Effector CD4-positive, alpha-beta T cell (primary cell): Measurements from ENCODE around the gene SNX18.

ENCODE experiments used
- DNase-seq: peaks from one replicate; pipeline ENCODE4 v3.0.0-alpha.2; 2020

SNX18 gene

GRCh38 chr5:54541823-54542783 is 24.5 kb downstream of the SNX18 start:
- no peak for DNase-seq

- DNase-seq: no peak
These were observed 26.5 kb downstream of the SNX18 start for GRCh38 chr5:54544044-54544443.

DNA sequence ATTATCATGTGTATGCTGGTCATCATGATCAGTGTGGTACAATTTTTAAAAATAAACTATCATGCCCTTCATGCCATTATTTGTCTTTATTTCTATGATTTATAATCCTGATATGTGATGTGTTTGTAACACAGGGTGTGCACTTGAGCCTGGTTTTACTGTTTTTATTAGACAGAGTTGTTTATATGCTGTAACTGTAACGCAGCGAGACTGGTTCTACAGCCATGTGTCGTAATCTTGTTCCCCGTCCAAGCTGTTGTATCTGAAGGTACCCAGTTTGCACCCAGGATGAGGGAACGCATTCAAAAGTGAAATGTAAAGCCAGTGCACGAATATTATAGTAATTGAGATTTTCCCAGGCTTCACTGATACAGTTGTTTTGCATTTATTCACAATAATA is 28.2 kb downstream of the SNX18 start:
- DNase-seq: no peak

DNA sequence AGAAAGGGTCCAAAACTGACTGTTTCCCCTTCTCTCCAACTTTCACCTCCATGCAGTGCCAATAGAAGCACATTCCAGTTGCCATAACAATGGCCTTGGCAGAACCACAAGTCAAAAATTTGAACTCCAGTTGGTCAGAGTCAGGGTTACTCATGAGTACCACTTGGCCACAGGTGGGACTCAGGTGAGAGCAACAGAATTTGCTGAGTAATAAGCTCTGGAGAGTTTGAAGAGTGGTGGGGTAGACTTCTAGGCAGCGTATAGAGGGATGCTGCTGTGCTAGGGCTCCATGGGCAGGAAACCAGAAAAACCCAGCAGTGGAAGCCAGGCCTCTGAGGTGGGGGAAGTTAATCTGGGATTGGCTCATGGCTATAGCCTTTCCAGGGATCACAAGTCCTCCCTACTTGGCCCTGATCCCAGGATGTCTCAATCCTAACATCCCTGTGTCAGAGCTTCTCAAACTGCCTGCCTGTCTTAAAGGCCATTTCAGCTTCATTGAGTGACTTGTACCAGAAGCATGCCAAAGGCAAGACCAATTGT is 30.2 kb downstream of the SNX18 start:
- DNase-seq: no peak

- no peak for DNase-seq
These were observed 31.0 kb downstream of the SNX18 start for GRCh38 chr5:54548565-54548964.

DNA sequence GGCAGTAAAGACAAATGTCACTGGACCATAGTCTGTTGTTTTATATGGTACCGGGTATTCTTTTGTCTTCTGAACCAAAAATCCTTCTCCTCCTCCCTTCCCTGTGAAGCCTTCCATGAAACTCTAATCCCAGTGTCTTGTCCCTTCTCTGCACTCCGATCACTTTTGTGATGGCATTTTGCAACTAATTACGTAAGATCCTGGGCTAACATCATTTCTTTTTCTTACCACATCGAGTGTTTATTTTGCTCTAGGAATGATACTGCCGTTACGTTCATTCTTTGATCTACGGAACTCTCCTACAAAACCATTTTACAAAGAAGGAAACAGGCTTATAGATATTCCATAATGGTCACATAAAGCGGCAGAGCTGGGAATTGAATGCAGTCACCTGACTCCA is 33.7 kb downstream of the SNX18 start:
- DNase-seq: no peak

DNA sequence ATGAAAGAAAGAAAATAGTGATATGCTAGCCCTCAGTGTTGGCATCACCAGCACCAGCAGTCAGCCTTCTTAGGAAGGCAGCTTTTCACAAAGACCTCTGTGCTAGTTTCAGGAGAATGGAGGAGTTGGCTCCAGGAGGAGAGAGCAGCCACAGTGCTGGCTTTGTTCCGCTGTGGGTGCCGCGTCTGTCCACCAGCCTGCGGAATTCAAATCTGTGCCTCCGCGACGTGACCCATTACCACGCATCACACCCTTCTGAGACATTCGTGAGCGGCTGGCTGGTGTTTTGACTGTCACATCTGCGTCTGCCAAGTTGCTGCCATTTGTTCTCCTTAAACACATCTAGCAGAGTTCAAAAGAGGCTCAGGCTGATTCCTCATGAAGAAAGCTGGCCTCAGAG is 34.4 kb downstream of the SNX18 start:
- DNase-seq: no peak

DNA sequence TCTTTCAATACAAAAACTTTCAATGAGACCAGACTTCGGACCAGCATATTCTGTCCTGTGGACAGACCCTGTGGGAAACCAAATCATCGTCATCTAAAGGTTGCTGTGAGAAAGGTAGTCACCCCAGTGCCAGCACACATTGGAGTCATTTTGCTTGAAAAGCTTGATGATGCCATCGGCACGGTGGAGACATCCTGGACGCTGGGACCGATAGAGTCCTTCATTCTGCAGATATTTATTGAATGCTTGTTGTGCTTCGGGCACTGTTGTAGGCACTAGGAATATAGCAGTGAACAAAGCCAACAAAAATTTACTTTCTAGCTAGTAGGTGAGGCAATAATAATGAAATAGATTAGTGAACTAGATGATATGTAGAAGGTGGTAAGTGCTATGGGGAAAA is 34.9 kb downstream of the SNX18 start:
- DNase-seq: no peak

DNA sequence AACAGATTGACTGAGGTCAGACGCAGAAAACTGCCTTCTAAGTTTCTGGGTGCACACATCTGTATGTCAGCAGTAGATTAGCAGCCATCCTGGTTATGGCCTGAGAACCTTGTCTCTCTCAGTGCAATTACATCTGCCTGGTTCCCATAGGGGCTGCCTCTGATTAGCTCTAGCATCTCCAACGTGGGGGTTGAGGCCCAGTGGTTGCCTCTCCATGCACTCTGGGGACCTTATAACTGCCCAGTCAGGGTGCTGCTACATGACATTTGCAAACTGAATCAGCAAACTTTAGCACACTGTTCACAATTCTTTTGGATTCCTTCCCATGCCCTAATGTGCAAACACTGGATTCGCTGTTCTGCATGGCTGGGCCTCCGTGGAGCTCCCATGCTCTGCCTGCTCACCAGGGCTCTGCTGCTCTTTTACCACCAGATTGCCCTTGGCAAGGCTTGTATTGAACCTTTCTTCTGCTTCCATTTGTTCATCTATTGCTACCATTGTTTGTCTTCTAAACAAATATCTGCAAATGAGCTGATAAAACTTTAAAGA is 36.2 kb downstream of the SNX18 start:
- DNase-seq: no peak

DNA sequence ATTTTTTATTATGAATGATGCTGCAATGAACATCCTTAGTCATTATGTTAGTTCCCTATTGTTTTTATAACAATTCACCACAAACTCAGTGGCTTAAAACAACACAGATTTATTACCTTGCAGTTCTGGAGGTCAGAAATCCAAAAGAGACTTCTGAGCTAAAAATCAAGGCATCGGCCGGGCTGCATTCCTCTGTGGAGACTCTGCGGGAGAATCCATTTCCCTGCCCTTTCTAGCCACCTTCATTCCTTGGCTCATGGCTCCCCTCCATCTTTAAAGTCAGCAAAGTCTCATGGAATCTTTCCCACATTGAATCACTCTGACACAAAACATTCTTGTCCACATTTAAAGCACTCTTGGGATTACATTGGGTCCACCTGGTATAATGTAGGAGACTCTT is 38.6 kb downstream of the SNX18 start:
- DNase-seq: no peak

DNA sequence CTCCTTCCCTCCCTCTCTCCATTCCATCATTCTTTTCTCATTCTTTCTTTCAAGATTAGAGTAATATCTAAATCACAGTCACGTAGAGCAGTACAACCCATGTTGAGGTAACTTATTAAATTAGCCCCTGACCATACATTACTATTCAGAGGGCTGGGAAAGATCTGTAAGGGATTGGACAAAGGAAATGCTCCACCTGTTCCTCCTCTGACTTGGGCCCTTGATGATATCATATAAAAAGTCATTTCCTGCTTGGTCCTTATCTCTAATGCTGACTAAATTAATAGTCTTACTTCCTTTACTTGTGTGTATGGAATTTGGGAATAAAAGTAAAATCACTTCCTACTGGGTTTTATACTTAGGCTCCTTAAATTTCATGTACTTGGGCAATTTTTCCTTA is 40.8 kb downstream of the SNX18 start:
- no peak for DNase-seq

DNA sequence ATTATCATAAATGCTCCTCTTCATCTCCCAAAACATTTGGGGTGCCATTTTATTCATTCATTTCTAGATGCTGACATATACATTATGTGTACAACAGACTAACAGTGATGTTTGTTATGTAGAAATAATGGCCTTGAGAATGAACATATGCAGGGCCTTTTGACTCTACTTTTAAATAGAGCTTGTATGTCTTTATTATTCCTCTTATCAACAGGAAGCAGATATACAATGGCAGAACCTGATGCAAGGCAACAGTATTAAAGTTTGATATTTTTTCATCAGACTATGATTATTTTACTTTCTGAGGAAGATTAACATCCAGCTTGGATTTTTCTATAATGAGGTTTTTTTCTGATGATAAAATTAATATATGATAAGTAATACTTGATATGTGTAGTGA is 44.1 kb downstream of the SNX18 start:
- DNase-seq: no peak

GRCh38 chr5:54563083-54563761 is 45.7 kb downstream of the SNX18 start:
- DNase-seq: no peak

GRCh38 chr5:54567996-54568395 is 50.4 kb downstream of the SNX18 start:
- no peak for DNase-seq

GRCh38 chr5:54570916-54571315 is 53.4 kb downstream of the SNX18 start:
- DNase-seq: no peak

GRCh38 chr5:54571462-54571861 is 53.9 kb downstream of the SNX18 start:
- DNase-seq: no peak

DNA sequence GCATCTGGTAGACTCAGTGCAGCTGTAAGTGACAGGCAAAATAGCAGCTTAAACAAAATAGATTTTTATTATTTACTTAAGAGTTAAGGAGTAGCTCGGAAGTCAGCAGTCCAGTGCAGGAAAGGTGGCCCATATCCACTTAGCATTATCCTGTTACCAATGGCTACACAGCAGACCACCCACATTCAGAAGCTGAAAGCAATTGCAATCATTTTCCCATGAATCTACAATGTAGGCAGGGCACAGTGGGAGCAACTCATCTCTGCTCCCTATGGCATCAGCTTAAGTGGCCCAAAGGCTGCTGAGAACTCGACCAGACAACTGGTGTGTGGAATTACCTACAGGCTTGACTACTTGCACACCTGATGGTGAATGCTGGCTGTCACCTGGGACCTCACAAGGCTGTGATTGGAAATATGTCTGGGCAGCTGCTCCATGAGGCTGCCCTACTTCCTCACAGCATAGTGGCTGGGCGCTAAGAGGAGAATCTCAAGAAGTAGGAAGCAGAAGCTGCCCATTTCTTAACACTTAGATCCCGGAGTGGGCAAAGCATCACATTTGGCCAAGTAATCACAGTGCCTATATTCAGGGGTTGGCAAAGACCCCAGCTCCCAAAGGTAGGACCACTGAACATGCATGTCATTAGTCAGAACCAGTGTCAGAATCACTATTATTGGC is 56.4 kb downstream of the SNX18 start:
- DNase-seq: no peak

- no peak for DNase-seq
These were observed 60.0 kb downstream of the SNX18 start for GRCh38 chr5:54577528-54577927.

GRCh38 chr5:54577937-54578653 is 60.5 kb downstream of the SNX18 start:
- no peak for DNase-seq

DNA sequence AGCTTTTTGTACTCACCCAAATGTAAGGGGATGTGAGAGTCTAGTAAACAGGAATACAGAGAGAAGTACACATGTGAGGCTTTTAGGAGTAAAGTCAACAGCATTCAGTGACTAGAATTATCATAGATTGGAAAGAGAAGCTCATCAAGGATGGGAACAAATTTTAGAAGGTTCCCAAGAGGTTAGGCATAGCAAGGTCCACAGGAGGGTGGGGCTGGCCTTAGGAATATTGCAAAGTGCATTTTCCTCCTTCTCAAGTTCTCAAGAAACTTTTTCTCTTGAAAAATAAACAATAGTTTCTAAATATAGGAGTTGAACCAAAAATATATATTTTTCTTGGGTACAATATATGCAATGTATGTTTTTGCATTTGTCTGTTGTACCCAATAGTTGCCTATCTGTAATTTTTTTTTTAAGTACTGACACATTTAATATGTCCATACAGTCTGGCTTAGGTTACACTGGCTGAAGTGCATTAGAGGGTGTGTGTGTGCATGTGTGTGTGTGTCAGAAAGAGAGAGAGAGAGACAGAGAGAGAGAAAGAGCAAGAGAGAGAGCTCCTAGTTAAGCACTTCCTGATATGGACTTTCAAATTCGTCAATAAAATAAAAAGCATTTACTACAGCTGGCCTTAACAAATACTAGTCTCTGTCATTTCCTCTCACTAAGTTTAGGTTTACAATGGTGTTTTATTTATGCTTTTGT is 62.2 kb downstream of the SNX18 start:
- no peak for DNase-seq

GRCh38 chr5:54580997-54581811 is 63.6 kb downstream of the SNX18 start:
- DNase-seq: no peak
